DMS53 (cell line): ENCODE results near the gene THNSL1.

Experiments
- DNase-seq: peaks from one replicate; lab custom pipeline; 2025; lab: John Stamatoyannopoulos, UW

Gene THNSL1

DNA sequence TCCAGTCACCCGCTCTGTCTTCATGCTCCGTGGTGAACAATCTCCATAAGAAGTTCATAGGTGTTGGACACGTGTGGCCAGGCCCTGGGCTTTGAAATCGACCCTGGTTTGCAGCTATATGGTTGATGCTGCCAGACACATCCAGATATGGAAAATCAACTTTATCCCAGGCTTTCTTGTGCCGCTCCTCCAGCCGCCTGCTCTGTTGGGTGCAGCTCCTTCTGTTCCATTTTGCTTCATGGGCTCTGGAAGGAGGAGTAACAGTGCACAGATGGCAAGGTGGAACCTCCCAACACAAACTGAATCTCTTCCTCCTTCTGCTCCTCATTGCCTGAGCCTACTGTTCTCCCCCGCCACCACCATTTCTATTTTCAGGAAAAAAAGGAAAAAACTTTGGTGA, 44.7 kb downstream of the THNSL1 start:
- DNase-seq: no peak

- DNase-seq: peak; percentile 69
Observed at GRCh38 chr10:25061711-25062449, 45.5 kb downstream of the THNSL1 start.

DNA sequence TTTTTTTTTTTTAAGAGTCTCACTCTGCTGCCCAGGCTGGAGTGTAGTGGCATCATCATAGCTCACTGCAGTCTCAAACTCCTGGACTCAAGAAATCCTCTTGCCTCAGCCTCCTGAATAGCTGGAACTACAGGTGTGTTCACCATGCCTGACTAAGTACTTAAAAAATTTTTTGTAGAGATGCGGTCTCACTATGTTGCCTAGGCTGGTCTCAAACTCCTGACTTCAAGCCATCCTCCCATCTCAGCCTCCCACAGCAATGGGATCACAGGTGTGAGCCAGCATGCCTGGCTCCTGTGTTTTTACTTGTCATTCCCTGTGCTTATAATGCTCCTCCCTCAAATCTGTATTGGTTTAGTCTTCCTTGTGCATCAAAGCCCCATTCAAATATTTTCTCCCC, 46.7 kb downstream of the THNSL1 start:
- DNase-seq: no peak

DNA sequence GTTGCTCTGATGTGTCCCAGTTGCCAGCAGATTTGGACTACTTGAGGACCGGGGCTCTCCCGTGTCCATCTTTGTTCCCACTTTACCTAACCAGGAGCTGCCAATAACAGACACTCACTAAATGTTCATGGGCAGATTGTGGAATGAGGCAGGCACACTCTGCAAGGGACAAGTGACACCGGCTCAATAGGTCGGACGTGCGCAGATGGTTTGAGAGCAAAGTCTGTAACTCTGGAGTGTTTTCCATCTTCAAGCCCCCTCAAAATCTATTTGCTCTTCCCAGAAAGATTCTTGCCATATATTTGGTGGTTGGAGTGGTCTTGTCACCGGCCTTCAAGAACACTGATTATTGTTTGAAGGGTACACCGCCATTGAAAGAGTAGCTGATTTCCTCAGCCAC, 47.2 kb downstream of the THNSL1 start:
- DNase-seq: no peak

DNA sequence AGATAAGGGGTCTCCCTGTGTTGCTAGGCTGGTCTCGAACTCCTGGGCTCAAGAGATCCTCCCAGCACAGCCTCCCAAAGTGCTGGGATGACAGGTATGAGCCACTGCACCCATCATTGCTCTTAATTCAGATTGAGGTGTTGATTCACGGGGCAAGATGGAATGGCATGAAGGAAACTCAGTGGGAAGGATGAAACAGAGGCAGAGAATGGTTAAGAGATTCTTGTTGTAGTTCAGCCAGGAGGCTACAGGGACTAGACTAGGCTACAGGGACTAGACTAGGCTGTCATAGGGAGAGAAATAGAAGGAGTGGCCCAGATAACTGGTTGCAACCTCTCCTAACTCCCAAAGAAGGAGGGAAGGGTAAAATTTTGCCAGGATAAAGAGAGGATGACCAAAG, 48.0 kb downstream of the THNSL1 start:
- no peak for DNase-seq

DNA sequence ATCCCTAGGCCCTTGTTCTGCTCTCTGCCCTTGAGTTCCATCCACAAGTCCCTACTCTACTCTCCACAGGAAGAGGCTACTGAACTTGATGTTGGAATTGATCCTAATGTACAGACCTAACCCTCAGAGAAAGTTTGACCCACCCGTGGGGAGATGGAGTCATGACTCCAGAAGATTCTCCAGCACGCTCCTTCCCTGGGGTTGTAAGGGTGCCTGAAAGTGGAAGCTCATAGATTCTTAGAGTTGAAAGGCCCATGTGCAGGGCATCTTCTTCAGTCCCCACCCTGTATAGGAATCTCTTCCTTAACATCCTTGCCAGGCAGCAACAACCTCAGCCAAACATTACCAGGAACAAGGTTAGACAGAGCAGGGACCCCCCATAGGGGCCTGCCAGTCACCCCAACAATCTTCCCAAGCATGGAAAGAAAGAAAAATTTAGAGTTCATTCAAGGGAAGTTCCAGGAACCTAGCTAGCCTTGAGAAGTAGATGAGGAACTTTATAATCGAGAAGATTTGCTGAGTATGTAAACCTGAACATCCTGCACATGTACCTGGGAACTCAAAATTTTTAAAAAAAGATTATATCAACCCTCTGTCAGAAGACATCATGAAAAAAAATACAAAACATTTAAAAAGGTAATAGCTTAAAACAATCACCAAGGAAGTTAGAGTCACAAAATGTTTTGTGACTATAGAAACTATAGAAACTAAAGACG, 49.5 kb downstream of the THNSL1 start:
- no peak for DNase-seq

DNA sequence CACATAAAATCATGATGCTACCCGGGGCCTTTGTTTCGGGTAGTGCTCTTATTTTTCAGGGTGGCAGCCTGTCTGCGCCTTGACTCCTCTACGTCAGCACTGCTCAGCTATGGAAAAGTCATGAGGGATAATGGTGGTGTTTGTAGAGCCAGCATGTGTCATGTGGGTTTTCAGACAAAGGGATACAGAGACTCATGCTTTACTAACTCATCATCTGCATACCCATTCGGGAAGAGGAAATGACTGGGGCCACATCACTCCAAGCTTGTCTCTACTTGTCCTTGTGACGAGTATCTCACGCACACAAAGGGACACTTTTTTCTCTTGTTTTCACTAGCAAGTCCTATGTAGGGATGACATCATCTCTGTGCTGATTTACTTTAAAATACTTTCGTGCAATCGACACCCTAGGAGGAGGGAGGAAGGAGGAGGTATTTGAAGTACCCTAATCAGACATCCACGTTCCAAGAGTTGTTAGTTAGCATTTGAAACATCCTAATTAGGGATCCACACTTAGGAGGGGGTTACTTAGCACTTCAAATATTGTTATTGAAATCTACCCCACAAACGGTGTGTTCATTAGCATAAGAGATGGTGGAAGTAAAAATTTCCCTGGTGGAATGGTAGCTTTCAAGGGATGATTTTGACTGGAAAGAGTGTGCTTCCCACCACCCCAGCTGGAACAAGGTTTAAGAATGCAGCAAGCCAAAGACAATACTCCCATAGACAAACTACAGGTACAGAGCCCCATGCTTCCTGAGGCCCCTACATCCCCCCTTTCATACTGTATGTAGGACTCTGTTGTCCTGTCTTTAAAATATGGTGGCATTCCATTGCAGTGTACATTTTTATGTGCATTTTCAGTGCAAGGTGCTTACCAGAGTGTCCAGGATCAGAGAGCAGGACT, 52.0 kb downstream of the THNSL1 start:
- DNase-seq: peak; percentile 45

DNA sequence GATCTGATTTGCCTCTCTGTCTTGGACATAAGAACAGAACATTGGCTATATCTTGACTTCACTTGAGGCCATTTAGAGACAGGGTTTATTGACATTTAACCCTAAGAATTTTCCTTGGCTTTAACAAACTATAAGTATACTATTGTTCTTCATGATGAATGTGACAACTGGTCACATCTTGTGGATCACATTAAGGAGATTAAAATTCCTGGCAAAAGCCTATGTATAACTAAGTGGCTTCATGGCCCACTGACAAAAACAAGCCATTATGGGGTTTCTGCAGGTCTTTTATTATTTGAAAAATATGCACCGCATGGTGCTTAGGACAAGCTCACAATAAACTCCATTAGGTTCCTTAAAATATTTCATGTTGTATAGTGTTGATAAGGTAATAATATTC, 54.8 kb downstream of the THNSL1 start:
- no peak for DNase-seq

- DNase-seq: no peak
Observed at GRCh38 chr10:25072786-25073185, 56.4 kb downstream of the THNSL1 start.

DNA sequence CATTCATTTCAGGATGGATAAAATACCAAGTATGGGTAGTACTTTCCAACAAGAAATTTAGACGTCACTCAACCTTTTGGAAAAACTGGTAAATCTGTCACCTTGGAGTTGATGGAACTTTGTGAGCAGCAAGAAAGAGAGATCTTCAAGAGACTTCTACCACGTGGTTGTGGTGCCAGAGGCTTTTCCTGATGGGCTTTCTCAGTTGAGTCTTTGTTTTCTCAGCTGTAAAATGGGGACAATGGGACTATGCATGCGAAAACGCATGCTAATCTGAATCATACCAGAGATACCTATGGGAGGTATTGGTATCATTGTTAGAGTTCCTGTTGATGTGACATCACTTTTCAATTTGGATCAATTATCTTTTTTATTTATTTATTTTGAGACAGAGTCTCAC, 59.4 kb downstream of the THNSL1 start:
- DNase-seq: no peak
